AG09319 (cell line): ENCODE measurements around the gene LRRC38.

Experiments
- DNase-seq: peaks from one replicate; pipeline ENCODE4 v3.0.0-alpha.2; 2010; ENCODE audit warnings: low read depth; ENCODE audit errors: extremely low read depth
- CTCF ChIP-seq: IDR thresholded peaks from 2 replicates; pipeline ENCODE4 v1.5.1; 2011; ENCODE audit warnings: low read depth, mild to moderate bottlenecking, inconsistent platforms, low read length, moderate library complexity

The LRRC38 gene

GRCh38 chr1:13505020-13505419, 8.8 kb downstream of the LRRC38 start:
- TF ChIP-seq CTCF: no peak
- DNase-seq: no peak

GRCh38 chr1:13500806-13501205, 13.0 kb downstream of the LRRC38 start:
- TF ChIP-seq CTCF: no peak
- no peak for DNase-seq

GRCh38 chr1:13499422-13499821, 14.4 kb downstream of the LRRC38 start:
- no peak for DNase-seq

GRCh38 chr1:13498553-13498952, 15.2 kb downstream of the LRRC38 start:
- TF ChIP-seq CTCF: no peak
- DNase-seq: no peak

More at GRCh38 chr1:13499422-13499821, 14.4 kb downstream of the LRRC38 start:
- TF ChIP-seq CTCF: no peak

GRCh38 chr1:13495186-13495585, 18.6 kb downstream of the LRRC38 start:
- TF ChIP-seq CTCF: no peak
- DNase-seq: no peak

GRCh38 chr1:13494712-13495111, 19.1 kb downstream of the LRRC38 start:
- no peak for DNase-seq

GRCh38 chr1:13494025-13494424, 19.8 kb downstream of the LRRC38 start:
- no peak for TF ChIP-seq CTCF
- no peak for DNase-seq

More at GRCh38 chr1:13494712-13495111, 19.1 kb downstream of the LRRC38 start:
- no peak for TF ChIP-seq CTCF
